Chondrocyte (in vitro differentiated cells): ENCODE results near the gene CACNA1C. TPM values are rescaled to one million over a fixed set of nuclear protein-coding genes. Genes with fewer than 3 reads are reported as not detected.
"Not testable (repeated sequence)": the region's sequence is repeated elsewhere in the genome, so short reads cannot be mapped to it uniquely, and the experiment has no call there.

Experiments
- DNase-seq: peaks from one replicate; pipeline ENCODE4 v3.0.0; 2021; ENCODE audit warnings: mixed read lengths, low spot score
- H3K27ac Mint-ChIP-seq: one replicate; pipeline ENCODE4 v1.8.0; 2021; ENCODE audit warnings: mild to moderate bottlenecking, moderate library complexity, mixed read lengths; ENCODE audit not compliant: unreplicated experiment
- H3K27me3 Mint-ChIP-seq: 2 replicates; pipeline ENCODE4 v1.8.0; 2021; ENCODE audit warnings: low read depth, mixed read lengths
- H3K36me3 Mint-ChIP-seq: 2 replicates; pipeline ENCODE4 v1.8.0; 2021; ENCODE audit warnings: low read depth, mixed read lengths
- H3K4me1 Mint-ChIP-seq: 2 replicates; pipeline ENCODE4 v1.8.0; 2021; ENCODE audit warnings: low read depth, mild to moderate bottlenecking, mixed read lengths
- H3K4me3 Mint-ChIP-seq: one replicate; pipeline ENCODE4 v1.8.0; 2021; ENCODE audit warnings: mild to moderate bottlenecking, moderate library complexity, mixed read lengths; ENCODE audit not compliant: unreplicated experiment
- H3K9me3 Mint-ChIP-seq: 2 replicates; pipeline ENCODE4 v1.8.0; 2021; ENCODE audit warnings: low read depth, mixed read lengths
- total RNA-seq: library from RNA; stranded (reverse); gene quantifications from 3 replicates; pipeline ENCODE4 v1.2.1, GENCODE V29; 2021
- TF ChIP-seq, protein P1 (sequence below): fragments of 200-600 bp; sonication (generic); IDR thresholded peaks from 2 replicates; pipeline ENCODE4 v1.5.0; 2021; ENCODE audit warnings: antibody characterized with exemption, mild to moderate bottlenecking, moderate library complexity

The CACNA1C gene
- total RNA-seq, 1 donor from 2014 or later, result 27.0 TPM

DNA sequence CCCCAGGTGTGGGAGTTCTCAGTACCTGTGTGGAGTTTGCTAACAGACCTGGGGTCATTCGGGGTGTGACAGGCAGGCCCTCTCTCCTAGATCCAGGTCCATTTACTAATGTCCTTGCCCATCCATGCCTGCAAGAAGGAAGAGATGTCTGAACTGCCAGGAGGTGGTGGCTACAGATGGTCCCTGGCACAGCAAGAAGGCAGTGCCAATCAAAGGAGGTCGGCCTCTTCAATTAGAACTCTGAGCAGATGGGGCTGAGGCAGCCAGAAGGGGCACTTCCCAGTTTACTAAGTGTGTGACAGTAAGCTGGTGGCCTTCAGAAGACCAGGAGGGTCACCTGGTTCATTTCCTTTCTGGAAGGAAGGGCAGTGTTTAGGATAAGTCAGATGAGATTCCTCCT is 202.5 kb downstream of the CACNA1C start:
- no peak overlapping the region for H3K27ac Mint-ChIP-seq
- H3K9me3 Mint-ChIP-seq, result peaks cover 3% of the 10 kb centered on the region
- TF ChIP-seq, protein P1, sequence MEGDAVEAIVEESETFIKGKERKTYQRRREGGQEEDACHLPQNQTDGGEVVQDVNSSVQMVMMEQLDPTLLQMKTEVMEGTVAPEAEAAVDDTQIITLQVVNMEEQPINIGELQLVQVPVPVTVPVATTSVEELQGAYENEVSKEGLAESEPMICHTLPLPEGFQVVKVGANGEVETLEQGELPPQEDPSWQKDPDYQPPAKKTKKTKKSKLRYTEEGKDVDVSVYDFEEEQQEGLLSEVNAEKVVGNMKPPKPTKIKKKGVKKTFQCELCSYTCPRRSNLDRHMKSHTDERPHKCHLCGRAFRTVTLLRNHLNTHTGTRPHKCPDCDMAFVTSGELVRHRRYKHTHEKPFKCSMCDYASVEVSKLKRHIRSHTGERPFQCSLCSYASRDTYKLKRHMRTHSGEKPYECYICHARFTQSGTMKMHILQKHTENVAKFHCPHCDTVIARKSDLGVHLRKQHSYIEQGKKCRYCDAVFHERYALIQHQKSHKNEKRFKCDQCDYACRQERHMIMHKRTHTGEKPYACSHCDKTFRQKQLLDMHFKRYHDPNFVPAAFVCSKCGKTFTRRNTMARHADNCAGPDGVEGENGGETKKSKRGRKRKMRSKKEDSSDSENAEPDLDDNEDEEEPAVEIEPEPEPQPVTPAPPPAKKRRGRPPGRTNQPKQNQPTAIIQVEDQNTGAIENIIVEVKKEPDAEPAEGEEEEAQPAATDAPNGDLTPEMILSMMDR, result no peak
- DNase-seq, result no peak
- peaks cover 1% of the 10 kb centered on the region for H3K36me3 Mint-ChIP-seq
- H3K4me3 Mint-ChIP-seq, result no peak overlapping the region
- peaks cover 42% of the 10 kb centered on the region for H3K4me1 Mint-ChIP-seq
- H3K27me3 Mint-ChIP-seq, result no peaks in the 10 kb centered on the region

DNA sequence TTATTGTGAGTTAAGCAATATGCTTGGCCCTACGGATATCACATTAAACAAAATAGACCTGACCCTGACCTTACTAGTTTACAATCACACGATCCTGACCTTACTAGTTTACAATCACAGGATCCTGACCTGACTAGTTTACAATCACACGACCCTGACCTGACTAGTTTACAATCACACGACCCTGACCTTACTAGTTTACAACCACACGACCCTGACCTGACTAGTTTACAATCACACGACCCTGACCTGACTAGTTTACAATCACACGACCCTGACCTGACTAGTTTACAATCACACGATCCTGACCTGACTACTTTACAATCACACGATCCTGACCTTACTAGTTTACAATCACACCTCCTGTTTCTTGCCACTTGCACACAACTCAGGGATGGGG is 202.9 kb downstream of the CACNA1C start:
- H3K36me3 Mint-ChIP-seq, H3K4me3 Mint-ChIP-seq, DNase-seq, H3K27me3 Mint-ChIP-seq, H3K9me3 Mint-ChIP-seq, H3K27ac Mint-ChIP-seq: not testable (repeated sequence)
- H3K4me1 Mint-ChIP-seq, result peaks cover 37% of the 10 kb centered on the region

DNA sequence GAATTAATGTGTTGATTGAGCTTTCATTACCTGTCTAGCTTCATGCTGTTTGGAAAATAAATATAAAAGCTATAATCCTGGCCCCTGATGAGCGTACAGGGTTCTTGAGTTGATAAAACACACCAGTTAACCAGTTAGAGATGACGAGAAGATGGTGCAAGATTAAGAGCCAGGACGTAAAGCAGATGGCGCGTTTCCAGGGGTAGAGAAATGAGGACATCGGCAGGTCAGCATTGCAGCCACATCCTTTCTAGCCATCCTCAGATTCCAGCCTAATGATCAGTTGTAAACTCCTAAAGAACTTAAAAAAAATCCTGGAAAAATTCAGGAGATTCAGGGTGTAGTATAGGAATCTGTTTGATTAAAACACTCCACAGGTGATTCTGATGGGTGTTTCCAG is 203.7 kb downstream of the CACNA1C start:
- Mint-ChIP-seq H3K27me3 (no peaks in the 10 kb centered on the region), H3K27ac (no peak overlapping the region), H3K36me3 (peaks cover 1% of the 10 kb centered on the region), H3K4me3 (no peak overlapping the region), H3K4me1 (peaks cover 32% of the 10 kb centered on the region), H3K9me3 (peaks cover 3% of the 10 kb centered on the region)
- DNase-seq, result no peak
- TF ChIP-seq, protein P1, result no peak

DNA sequence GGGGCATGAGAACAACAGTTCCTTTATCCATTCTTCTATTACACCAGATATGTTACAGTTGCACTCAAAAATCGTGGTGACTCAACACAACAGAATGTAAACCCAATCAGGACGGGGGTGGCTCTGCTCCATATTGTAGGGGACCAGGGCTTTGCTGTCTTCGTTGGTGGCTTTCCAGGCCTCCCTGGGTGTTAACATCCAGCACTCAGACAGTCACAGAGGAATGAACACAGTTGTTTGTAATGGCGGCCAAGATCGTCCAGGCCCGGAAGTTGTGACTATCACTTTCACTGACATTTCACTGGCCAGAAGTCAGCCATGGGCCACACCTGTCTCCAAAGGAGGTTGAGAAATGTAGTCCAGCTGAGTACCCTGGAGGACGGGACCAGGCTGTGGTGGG is 204.1 kb downstream of the CACNA1C start:
- Mint-ChIP-seq H3K9me3 (peaks cover 3% of the 10 kb centered on the region), H3K27ac (peak overlapping the region; percentile 52), H3K4me3 (no peak overlapping the region), H3K36me3 (peaks cover 1% of the 10 kb centered on the region), H3K27me3 (no peaks in the 10 kb centered on the region), H3K4me1 (peaks cover 29% of the 10 kb centered on the region)
- TF ChIP-seq, protein P1, result no peak
- DNase-seq, result no peak

DNA sequence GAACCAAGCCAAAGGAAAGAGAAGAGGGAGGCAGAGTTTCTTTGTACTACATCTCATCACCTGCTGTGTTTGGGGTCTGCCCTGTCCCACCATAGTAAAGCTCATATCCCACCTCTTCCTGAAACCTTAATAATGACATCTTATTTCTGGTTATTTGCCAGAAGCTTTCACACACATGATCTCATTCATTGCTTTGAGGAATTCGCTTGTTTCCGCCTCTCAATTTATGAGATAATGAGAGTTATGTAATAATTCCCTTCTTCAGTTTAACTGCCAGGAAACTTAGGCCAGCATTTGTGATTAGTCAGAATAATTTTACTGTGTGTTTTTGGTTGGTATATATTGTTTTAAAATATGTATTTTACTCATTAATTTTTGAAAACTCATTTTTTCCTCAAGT is 205.2 kb downstream of the CACNA1C start:
- peaks cover 3% of the 10 kb centered on the region for H3K9me3 Mint-ChIP-seq
- peaks cover 25% of the 10 kb centered on the region for H3K4me1 Mint-ChIP-seq
- no peak overlapping the region for H3K27ac Mint-ChIP-seq
- no peak for DNase-seq
- no peaks in the 10 kb centered on the region for H3K27me3 Mint-ChIP-seq
- peaks cover 1% of the 10 kb centered on the region for H3K36me3 Mint-ChIP-seq
- TF ChIP-seq, protein P1, result no peak
- H3K4me3 Mint-ChIP-seq, result no peak overlapping the region

DNA sequence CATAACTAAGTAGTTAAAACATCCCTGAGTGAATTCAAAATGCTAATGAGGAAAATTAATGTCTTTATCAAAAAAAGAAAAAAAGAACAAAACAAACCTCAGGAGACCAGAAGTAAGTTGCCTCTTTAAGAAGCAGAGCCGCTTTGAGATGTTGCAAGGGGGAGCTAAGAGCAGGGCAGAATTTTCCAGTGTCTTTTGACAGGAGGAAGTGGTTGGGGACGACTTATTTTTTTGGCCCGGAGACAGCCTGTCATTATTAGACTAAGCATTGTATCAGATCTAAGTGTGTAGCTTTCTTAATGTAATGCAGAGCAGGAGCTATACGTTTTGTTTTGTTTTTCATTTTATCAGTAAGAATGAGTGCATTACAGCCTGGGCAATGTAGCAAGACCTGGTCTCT is 206.6 kb downstream of the CACNA1C start:
- DNase-seq, result no peak
- Mint-ChIP-seq H3K9me3 (peaks cover 3% of the 10 kb centered on the region), H3K4me1 (peaks cover 25% of the 10 kb centered on the region), H3K27me3 (no peaks in the 10 kb centered on the region), H3K36me3 (peaks cover 1% of the 10 kb centered on the region), H3K27ac (peak overlapping the region; percentile 75), H3K4me3 (no peak overlapping the region)
- TF ChIP-seq, protein P1, result no peak
